Esophagus muscularis mucosa (tissue), 4 donors: ENCODE data around the gene DACT3. TPM values are rescaled to one million over a fixed set of nuclear protein-coding genes. Genes with fewer than 3 reads are reported as not detected.

ENCODE experiments used
- DNase-seq: peaks from one replicate; pipeline ENCODE4 v3.0.0-alpha.2; 2017; ENCODE audit errors: extremely low spot score
- H3K27ac ChIP-seq, 4 donors: fragments of 200-600 bp; sonication (generic); replicated peaks in 1 of 4; 1 replicate in 3 of 4; 2 replicates in 1 of 4; pipeline ENCODE4 v1.5.1; 2016 to 2019; ENCODE audit warnings: mild to moderate bottlenecking in 1 of 4
- H3K27me3 ChIP-seq, 4 donors: fragments of 200-600 bp; sonication (generic); one replicate each; pipeline versions ENCODE4 v1.5.1 to v1.6.0; 2016 to 2019
- H3K36me3 ChIP-seq, 4 donors: fragments of 200-600 bp; sonication (generic); one replicate each; pipeline ENCODE4 v1.5.1; 2016 to 2019
- H3K4me1 ChIP-seq, 4 donors: fragments of 200-600 bp; sonication (generic); one replicate each; pipeline ENCODE4 v1.5.1; 2016 to 2019
- H3K4me3 ChIP-seq, 4 donors: fragments of 200-600 bp; sonication (generic); 1 replicate in 2 of 4; 2 replicates in 2 of 4; pipeline ENCODE4 v1.5.1; 2016 to 2019; ENCODE audit warnings: mild to moderate bottlenecking in 4 of 4, moderate library complexity in 1 of 4
- H3K9me3 ChIP-seq, 4 donors: fragments of 200-600 bp; sonication (generic); 1 replicate in 3 of 4; 2 replicates in 1 of 4; pipeline ENCODE4 v1.5.1; 2016 to 2019
- CTCF ChIP-seq, 3 experiments: fragments of 200-600 bp in 2 of 3; fragments of 450-650 bp in 1 of 3; sonication (generic) in 2 of 3; IDR thresholded peaks; one replicate each; pipeline ENCODE4 v1.5.1; 2017 to 2019; ENCODE audit warnings: antibody characterized with exemption in 3 of 3, mild to moderate bottlenecking in 2 of 3, moderate library complexity in 1 of 3
- EP300 ChIP-seq: sonication (generic); formaldehyde crosslinking; IDR thresholded peaks from one replicate; pipeline ENCODE4 v1.6.1; 2017; ENCODE audit warnings: antibody characterized with exemption
- POLR2A ChIP-seq: fragments of 450-650 bp; IDR thresholded peaks from one replicate; pipeline ENCODE4 v1.6.1; 2017; ENCODE audit warnings: antibody characterized with exemption, moderate library complexity, mild to moderate bottlenecking, low read depth
- POLR2AphosphoS5 ChIP-seq, 2 donors: sonication (generic); formaldehyde crosslinking; IDR thresholded peaks; one replicate each; pipeline ENCODE4 v1.6.1; 2017; ENCODE audit warnings: antibody characterized with exemption in 2 of 2
- WGBS: methylation state at CpG from one replicate; pipeline ENCODE4 v1.1.5; 2018; 5-methylcytosine and 5-hydroxymethylcytosine counted together
- intact Hi-C: fragments of 100-400 bp; cut with DNase I; formaldehyde crosslinking; loops from one replicate; pipeline ENCODE4 v1.15.1; 2023
- total RNA-seq, 4 donors: library from RNA; depleted of rRNA; stranded (reverse); fragments of >200 nt; gene quantifications; one replicate each; pipeline versions ENCODE4 v1.1.0 to v1.2.1, GENCODE V29; 2016

The DACT3 gene
- total RNA-seq, 4 donors from 2014 or later, result 46.7 to 119 (median 65.1) TPM

GRCh38 chr19:46634045-46634655, 26.8 kb downstream of the DACT3 start:
- peak overlapping the region; percentile 37 to 52 (median 49) for H3K4me3 ChIP-seq
- no peaks in the 10 kb centered on the region for H3K9me3 ChIP-seq
- peaks cover 24 to 53% (median 41%) of the 10 kb centered on the region in 4 donors for H3K4me1 ChIP-seq
- H3K36me3 ChIP-seq, result no peaks in the 10 kb centered on the region
- no peak for TF ChIP-seq CTCF (IDR thresholded peaks at IDR 0.05)
- peak in 1 of 2 donors; percentile 59 for TF ChIP-seq POLR2AphosphoS5 (IDR thresholded peaks at IDR 0.05)
- DNase-seq, result peak; percentile 94
- WGBS, result 11% methylated on average over 23 of the region's 38 CpGs
- intact Hi-C loops, result no loop called here
- peak overlapping the region in 2 of 4 donors; percentile 27 to 31 for H3K27ac ChIP-seq
- peaks cover 0 to 10% (median 0%) of the 10 kb centered on the region in 4 donors for H3K27me3 ChIP-seq

GRCh38 chr19:46633130-46633529, 27.9 kb downstream of the DACT3 start:
- Histone ChIP-seq H3K4me3 (no peak overlapping the region), H3K36me3 (no peaks in the 10 kb centered on the region), H3K9me3 (no peaks in the 10 kb centered on the region), H3K4me1 (peaks cover 14 to 43% (median 31%) of the 10 kb centered on the region in 4 donors), H3K27me3 (peaks cover 0 to 10% (median 0%) of the 10 kb centered on the region in 4 donors), H3K27ac (no peak overlapping the region)
- WGBS, result 94% methylated on average over 3 of the region's 3 CpGs
- no peak for DNase-seq
- TF ChIP-seq CTCF (IDR thresholded peaks at IDR 0.05), result no peak
- TF ChIP-seq POLR2AphosphoS5 (IDR thresholded peaks at IDR 0.05), result no peak
- TF ChIP-seq EP300, result no peak
- TF ChIP-seq POLR2A, result no peak
- intact Hi-C loops, result no loop called here

- TF ChIP-seq EP300, result no peak
- no peak for TF ChIP-seq POLR2A
- TF ChIP-seq CTCF (IDR thresholded peaks at IDR 0.05), result no peak
- TF ChIP-seq POLR2AphosphoS5 (IDR thresholded peaks at IDR 0.05), result no peak
- Histone ChIP-seq H3K36me3 (no peaks in the 10 kb centered on the region), H3K27ac (no peak overlapping the region), H3K27me3 (peaks cover 0 to 10% (median 0%) of the 10 kb centered on the region in 4 donors), H3K4me1 (peaks cover 16 to 43% (median 33%) of the 10 kb centered on the region in 4 donors), H3K9me3 (no peaks in the 10 kb centered on the region), H3K4me3 (no peak overlapping the region)
- no peak for DNase-seq
- intact Hi-C loops, result no loop called here
- 61% methylated on average over 5 of the region's 6 CpGs for WGBS
Measured at GRCh38 chr19:46631481-46631880, 29.5 kb downstream of the DACT3 start.

- peaks cover 24 to 47% (median 41%) of the 10 kb centered on the region in 4 donors for H3K4me1 ChIP-seq
Measured at GRCh38 chr19:46630586-46631205, 30.3 kb downstream of the DACT3 start.

More at GRCh38 chr19:46630586-46631205, 30.3 kb downstream of the DACT3 start:
- no peak overlapping the region for H3K27ac ChIP-seq
- no peak overlapping the region for H3K4me3 ChIP-seq
- 91% methylated on average over 6 of the region's 14 CpGs for WGBS
- H3K36me3 ChIP-seq, result no peaks in the 10 kb centered on the region
- TF ChIP-seq POLR2A, result no peak
- TF ChIP-seq POLR2AphosphoS5 (IDR thresholded peaks at IDR 0.05), result no peak
- TF ChIP-seq EP300, result no peak
- TF ChIP-seq CTCF (IDR thresholded peaks at IDR 0.05), result no peak
- no peak for DNase-seq
- H3K27me3 ChIP-seq, result peaks cover 0 to 10% (median 0%) of the 10 kb centered on the region in 4 donors
- H3K9me3 ChIP-seq, result no peaks in the 10 kb centered on the region
- intact Hi-C loops, result no loop called here
